ENCODE results near the gene NCKAP5L. TPM values are rescaled to one million over a fixed set of nuclear protein-coding genes. Genes with fewer than 3 reads are reported as not detected.

Gene NCKAP5L
- total and polyA plus RNA-seq, 9 of the 15 experiments (the other 6 are each of a cell fraction or from before 2014, with no cell fraction given) = 0.01 to 14.4 (median 3.7) TPM

DNA sequence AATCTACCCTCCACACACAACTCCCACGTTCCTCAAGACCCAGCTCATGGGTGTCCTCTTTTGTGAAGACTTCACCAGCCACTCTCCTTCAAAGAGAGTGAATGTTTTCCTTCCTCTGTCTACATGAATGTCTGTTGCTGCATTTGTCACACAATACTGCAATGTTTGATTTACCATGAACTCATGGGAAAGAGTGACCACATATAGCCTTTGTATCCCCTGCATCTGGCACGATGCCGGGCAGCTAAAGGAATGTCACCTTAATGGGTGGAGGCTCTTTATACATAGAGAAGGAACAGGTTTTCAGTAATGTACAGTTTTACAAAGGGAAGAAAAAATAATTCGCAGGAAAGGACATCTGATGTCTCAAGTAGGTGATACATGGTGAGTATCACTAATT, 26.8 kb upstream of the NCKAP5L start (continued):
- TF ChIP-seq, protein P1, sequence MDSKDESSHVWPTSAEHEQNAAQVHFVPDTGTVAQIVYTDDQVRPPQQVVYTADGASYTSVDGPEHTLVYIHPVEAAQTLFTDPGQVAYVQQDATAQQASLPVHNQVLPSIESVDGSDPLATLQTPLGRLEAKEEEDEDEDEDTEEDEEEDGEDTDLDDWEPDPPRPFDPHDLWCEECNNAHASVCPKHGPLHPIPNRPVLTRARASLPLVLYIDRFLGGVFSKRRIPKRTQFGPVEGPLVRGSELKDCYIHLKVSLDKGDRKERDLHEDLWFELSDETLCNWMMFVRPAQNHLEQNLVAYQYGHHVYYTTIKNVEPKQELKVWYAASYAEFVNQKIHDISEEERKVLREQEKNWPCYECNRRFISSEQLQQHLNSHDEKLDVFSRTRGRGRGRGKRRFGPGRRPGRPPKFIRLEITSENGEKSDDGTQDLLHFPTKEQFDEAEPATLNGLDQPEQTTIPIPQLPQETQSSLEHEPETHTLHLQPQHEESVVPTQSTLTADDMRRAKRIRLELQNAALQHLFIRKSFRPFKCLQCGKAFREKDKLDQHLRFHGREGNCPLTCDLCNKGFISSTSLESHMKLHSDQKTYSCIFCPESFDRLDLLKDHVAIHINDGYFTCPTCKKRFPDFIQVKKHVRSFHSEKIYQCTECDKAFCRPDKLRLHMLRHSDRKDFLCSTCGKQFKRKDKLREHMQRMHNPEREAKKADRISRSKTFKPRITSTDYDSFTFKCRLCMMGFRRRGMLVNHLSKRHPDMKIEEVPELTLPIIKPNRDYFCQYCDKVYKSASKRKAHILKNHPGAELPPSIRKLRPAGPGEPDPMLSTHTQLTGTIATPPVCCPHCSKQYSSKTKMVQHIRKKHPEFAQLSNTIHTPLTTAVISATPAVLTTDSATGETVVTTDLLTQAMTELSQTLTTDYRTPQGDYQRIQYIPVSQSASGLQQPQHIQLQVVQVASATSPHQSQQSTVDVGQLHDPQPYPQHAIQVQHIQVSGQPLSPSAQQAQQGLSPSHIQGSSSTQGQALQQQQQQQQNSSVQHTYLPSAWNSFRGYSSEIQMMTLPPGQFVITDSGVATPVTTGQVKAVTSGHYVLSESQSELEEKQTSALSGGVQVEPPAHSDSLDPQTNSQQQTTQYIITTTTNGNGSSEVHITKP (IDR thresholded peaks at IDR 0.05; ENCODE audit: partially characterized antibody) = no peak
- TF ChIP-seq, protein P2, sequence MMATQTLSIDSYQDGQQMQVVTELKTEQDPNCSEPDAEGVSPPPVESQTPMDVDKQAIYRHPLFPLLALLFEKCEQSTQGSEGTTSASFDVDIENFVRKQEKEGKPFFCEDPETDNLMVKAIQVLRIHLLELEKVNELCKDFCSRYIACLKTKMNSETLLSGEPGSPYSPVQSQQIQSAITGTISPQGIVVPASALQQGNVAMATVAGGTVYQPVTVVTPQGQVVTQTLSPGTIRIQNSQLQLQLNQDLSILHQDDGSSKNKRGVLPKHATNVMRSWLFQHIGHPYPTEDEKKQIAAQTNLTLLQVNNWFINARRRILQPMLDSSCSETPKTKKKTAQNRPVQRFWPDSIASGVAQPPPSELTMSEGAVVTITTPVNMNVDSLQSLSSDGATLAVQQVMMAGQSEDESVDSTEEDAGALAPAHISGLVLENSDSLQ (IDR thresholded peaks at IDR 0.05) = no peak
- TF ChIP-seq, protein P3, sequence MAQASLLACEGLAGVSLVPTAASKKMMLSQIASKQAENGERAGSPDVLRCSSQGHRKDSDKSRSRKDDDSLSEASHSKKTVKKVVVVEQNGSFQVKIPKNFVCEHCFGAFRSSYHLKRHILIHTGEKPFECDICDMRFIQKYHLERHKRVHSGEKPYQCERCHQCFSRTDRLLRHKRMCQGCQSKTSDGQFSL (CRISPR knock-in tag; IDR thresholded peaks at IDR 0.05) = no peak
- TF ChIP-seq, protein P3 (tag; IDR thresholded peaks at IDR 0.05) = no peak
- TF ChIP-seq KLF6 (CRISPR knock-in tag; IDR thresholded peaks at IDR 0.05; ENCODE audit: borderline replicate concordance) = no peak
- no peak for TF ChIP-seq ZNF586 (CRISPR knock-in tag; conservative IDR thresholded peaks at IDR 0.05)
- TF ChIP-seq NFIX (CRISPR knock-in tag; IDR thresholded peaks at IDR 0.05; ENCODE audit: low read depth) = no peak

Measured in K562 (cell line).